GM11168 (cell line): ENCODE results near the gene CDC123.
"Not testable (repeated sequence)": the region's sequence is repeated elsewhere in the genome, so short reads cannot be mapped to it uniquely, and the experiment has no call there.

Experiments
- in situ Hi-C: fragments of 300-500 bp; cut with MboI; formaldehyde crosslinking; loops from one replicate; pipeline ENCODE4 v1.12.0; 2022; ENCODE audit warnings: low sequenced_read_pairs; ENCODE audit not compliant: unreplicated experiment

Gene CDC123

GRCh38 chr10:12195603-12196506, at the start of gene CDC123, which contains the start of gene NUDT5:
CDC123 (plus strand) TSS chr10:12196188; CDS start chr10:12196246, 58 bp downstream.
NUDT5 (minus strand) TSS chr10:12195891; CDS start chr10:12186291, 9,600 bp downstream.
- in situ Hi-C loops, result no loop called here

GRCh38 chr10:12150163-12150562, 45.8 kb upstream of the CDC123 start:
- in situ Hi-C loops, result no loop called here

- in situ Hi-C loops, result no loop called here
These were observed 41.5 kb upstream of the CDC123 start for GRCh38 chr10:12154516-12154915.

GRCh38 chr10:12156367-12157123, 39.4 kb upstream of the CDC123 start:
- in situ Hi-C loops, result no loop called here

- in situ Hi-C loops, result no loop called here
These were observed 37.9 kb upstream of the CDC123 start for GRCh38 chr10:12158111-12158510.

- in situ Hi-C loops, result no loop called here
These were observed 35.3 kb upstream of the CDC123 start for GRCh38 chr10:12160664-12161063.

GRCh38 chr10:12162927-12163326, 33.1 kb upstream of the CDC123 start:
- in situ Hi-C loops, result no loop called here

- in situ Hi-C loops, result no loop called here
These were observed 31.9 kb upstream of the CDC123 start for GRCh38 chr10:12164085-12164484.

- in situ Hi-C loops, result no loop called here
These were observed 31.0 kb upstream of the CDC123 start for GRCh38 chr10:12165036-12165435.

GRCh38 chr10:12165999-12166775, 29.8 kb upstream of the CDC123 start:
- in situ Hi-C loops, result no loop called here

GRCh38 chr10:12171512-12171911, 24.5 kb upstream of the CDC123 start:
- in situ Hi-C loops, result not testable (repeated sequence)

- in situ Hi-C loops, result no loop called here
These were observed 18.3 kb upstream of the CDC123 start for GRCh38 chr10:12177642-12178041.

GRCh38 chr10:12179606-12180170, 16.3 kb upstream of the CDC123 start:
- in situ Hi-C loops, result no loop called here

- in situ Hi-C loops, result no loop called here
These were observed 15.6 kb upstream of the CDC123 start for GRCh38 chr10:12180221-12180974.

- in situ Hi-C loops, result no loop called here
These were observed 14.8 kb upstream of the CDC123 start for GRCh38 chr10:12181065-12181775.

GRCh38 chr10:12184165-12184564, 11.8 kb upstream of the CDC123 start:
- in situ Hi-C loops, result no loop called here

GRCh38 chr10:12186323-12186722, 9.7 kb upstream of the CDC123 start:
- in situ Hi-C loops, result no loop called here

- in situ Hi-C loops, result no loop called here
These were observed 8.6 kb upstream of the CDC123 start for GRCh38 chr10:12187321-12187905.
